GM18508 (cell line): ENCODE data around the gene INPP5A.

ENCODE experiments used
- ATAC-seq: cut with Tn5 transposase; IDR thresholded peaks from one replicate; pipeline ENCODE4 v1.9.1; 2021; ENCODE audit warnings: moderate number of reproducible peaks; ENCODE audit not compliant: insufficient read depth, unreplicated experiment

INPP5A gene

GRCh38 chr10:132639470-132639869, 101.9 kb downstream of the INPP5A start:
- no peak for ATAC-seq

- ATAC-seq, result no peak
Measured at GRCh38 chr10:132640326-132641125, 102.9 kb downstream of the INPP5A start.

GRCh38 chr10:132641401-132641800, 103.8 kb downstream of the INPP5A start:
- ATAC-seq, result no peak

- ATAC-seq, result no peak
Measured at GRCh38 chr10:132641966-132642731, 104.6 kb downstream of the INPP5A start.

GRCh38 chr10:132642732-132643008, 105.1 kb downstream of the INPP5A start:
- ATAC-seq, result no peak

GRCh38 chr10:132643709-132644526, 106.3 kb downstream of the INPP5A start:
- ATAC-seq, result no peak

- ATAC-seq, result no peak
Measured at GRCh38 chr10:132644527-132645246, 107.1 kb downstream of the INPP5A start.

GRCh38 chr10:132645247-132645530, 107.6 kb downstream of the INPP5A start:
- ATAC-seq, result no peak

- ATAC-seq, result no peak
Measured at GRCh38 chr10:132645630-132646442, 108.2 kb downstream of the INPP5A start.

- ATAC-seq, result no peak
Measured at GRCh38 chr10:132646443-132647097, 109.0 kb downstream of the INPP5A start.

GRCh38 chr10:132647424-132647823, 109.8 kb downstream of the INPP5A start:
- ATAC-seq, result no peak

GRCh38 chr10:132648072-132648850, 110.7 kb downstream of the INPP5A start:
- no peak for ATAC-seq

- no peak for ATAC-seq
Measured at GRCh38 chr10:132648851-132649528, 111.4 kb downstream of the INPP5A start.

- ATAC-seq, result no peak
Measured at GRCh38 chr10:132649651-132650360, 112.2 kb downstream of the INPP5A start.

GRCh38 chr10:132650611-132651250, 113.1 kb downstream of the INPP5A start:
- ATAC-seq, result no peak

GRCh38 chr10:132651511-132652029, 114.0 kb downstream of the INPP5A start:
- no peak for ATAC-seq

- ATAC-seq, result no peak
Measured at GRCh38 chr10:132652446-132652845, 114.9 kb downstream of the INPP5A start.
